HepG2 (cell line): ENCODE measurements around the gene TATDN3. TPM values are rescaled to one million over a fixed set of nuclear protein-coding genes. Genes with fewer than 3 reads are reported as not detected.

ENCODE experiments used
- ATAC-seq: fragments of 200-7000 bp; cut with Tn5 transposase; 3 replicates; pipeline ENCODE4 v1.9.1; 2020; ENCODE audit warnings: mild to moderate bottlenecking, moderate library complexity
- BruUV-seq: library from RNA; stranded (reverse); fragments of 400-500 nt; replicated peaks from 2 replicates; lab custom pipeline; 2021; lab: Mats Ljungman, UMichigan
- CTCF ChIA-PET: fragments of 300-600 bp; formaldehyde crosslinking; extraction: SDS; loops from one replicate; lab custom pipeline; 2021; ENCODE audit warnings: low total read pairs, inconsistent platforms, low intra/inter-chr PET ratio; lab: Yijun Ruan, JAX
- POLR2A ChIA-PET: fragments of 350-600 bp; sonication (Branson Sonifier 250); formaldehyde crosslinking; loops from one replicate; lab custom pipeline; 2020; ENCODE audit warnings: antibody characterized with exemption, inconsistent platforms; lab: Yijun Ruan, JAX
- DNase-seq: peaks from one replicate; pipeline ENCODE4 v3.0.0-alpha.2; 2015; ENCODE audit warnings: low spot score
- FAIRE-seq: peaks from 3 replicates; lab custom pipeline; 2011; peaks lifted over from hg19 to GRCh38; lab: Jason Lieb, UNC
- H2AFZ ChIP-seq: one replicate; pipeline ENCODE4 v1.6.1; 2011; ENCODE audit warnings: low read length, inconsistent platforms
- H3K27ac ChIP-seq: fragments of 300-600 bp; 3 replicates; pipeline ENCODE4 v1.8.0; 2011; ENCODE audit warnings: mixed run types, mild to moderate bottlenecking, mixed read lengths, low read length, inconsistent platforms; ENCODE audit not compliant: insufficient read depth; ENCODE audit errors: extremely low read length
- H3K27me3 ChIP-seq, 2 experiments: fragments of 200-600 bp in 1 of 2; 2 replicates in 1 of 2; 3 replicates in 1 of 2; pipeline versions ENCODE4 v1.6.0 to v1.8.0; 2011; ENCODE audit warnings: low read length in 2 of 2, mild to moderate bottlenecking in 2 of 2, moderate library complexity in 2 of 2, inconsistent platforms in 1 of 2; ENCODE audit not compliant: insufficient read depth in 2 of 2, control insufficient read depth in 1 of 2
- H3K36me3 ChIP-seq, 2 experiments: fragments of 200-600 bp in 1 of 2; replicated peaks in 1 of 2; 2 replicates in 1 of 2; 3 replicates in 1 of 2; pipeline versions ENCODE4 v1.5.1 to v1.8.0; 2011; ENCODE audit warnings: low read length in 2 of 2, inconsistent platforms in 1 of 2; ENCODE audit not compliant: insufficient read depth in 2 of 2, control insufficient read depth in 1 of 2
- H3K4me1 ChIP-seq: 2 replicates; pipeline ENCODE4 v1.5.1; 2012; ENCODE audit warnings: low read length, inconsistent platforms; ENCODE audit not compliant: insufficient read depth
- H3K4me2 ChIP-seq: 2 replicates; pipeline ENCODE4 v1.6.0; 2011; ENCODE audit warnings: low read depth, low read length, inconsistent platforms
- H3K4me3 ChIP-seq, 3 experiments: fragments of 200-600 bp in 1 of 3; sonication (generic), shearing (Covaris generic) in 1 of 3; replicated peaks in 1 of 3; 2 replicates each; pipeline ENCODE4 v1.5.1; 2011 to 2016; ENCODE audit warnings: low read length in 3 of 3, inconsistent platforms in 2 of 3, low read depth in 2 of 3, mild to moderate bottlenecking in 2 of 3, control low read depth in 1 of 3, mixed read lengths in 1 of 3; ENCODE audit not compliant: insufficient read depth in 1 of 3
- H3K79me2 ChIP-seq: one replicate; pipeline ENCODE4 v1.6.1; 2011; ENCODE audit warnings: low read length, inconsistent platforms; ENCODE audit not compliant: insufficient read depth
- H3K9ac ChIP-seq: 2 replicates; pipeline ENCODE4 v1.6.0; 2011; ENCODE audit warnings: mild to moderate bottlenecking, low read depth, low read length, inconsistent platforms; ENCODE audit not compliant: insufficient read depth
- H3K9me3 ChIP-seq: 2 replicates; pipeline ENCODE4 v1.5.1; 2012; ENCODE audit warnings: mild to moderate bottlenecking, low read length
- H4K20me1 ChIP-seq: 2 replicates; pipeline ENCODE4 v1.6.0; 2011; ENCODE audit warnings: inconsistent platforms, mild to moderate bottlenecking, low read length, moderate library complexity; ENCODE audit not compliant: insufficient read depth
- AGO2 ChIP-seq: fragments of 200-400 bp; formaldehyde crosslinking; optimal IDR thresholded peaks from 2 replicates; pipeline ENCODE3; 2017; ENCODE audit warnings: mild to moderate bottlenecking, low read depth, low read length, moderate library complexity
- AKAP8 ChIP-seq: sonication (generic); formaldehyde crosslinking; IDR thresholded peaks from 2 replicates; pipeline ENCODE4 v1.5.1; 2020; ENCODE audit warnings: mild to moderate bottlenecking, missing genetic modification reagents
- CENPX ChIP-seq: sonication (generic); formaldehyde crosslinking; IDR thresholded peaks from 2 replicates; pipeline ENCODE4 v1.9.0; 2021; ENCODE audit warnings: mild to moderate bottlenecking, missing genetic modification reagents, moderate library complexity
- CSRNP1 ChIP-seq: sonication (generic); formaldehyde crosslinking; IDR thresholded peaks from 2 replicates; pipeline ENCODE4 v1.8.1; 2023; ENCODE audit warnings: mild to moderate bottlenecking, missing genetic modification reagents
- FOSL2 ChIP-seq: sonication (generic); formaldehyde crosslinking; IDR thresholded peaks from 2 replicates; pipeline ENCODE4 v1.4.0; 2020; ENCODE audit warnings: missing genetic modification reagents
- HNF4G ChIP-seq, 2 experiments: sonication (generic) in 1 of 2; formaldehyde crosslinking in 1 of 2; IDR thresholded peaks; 2 replicates each; pipeline versions ENCODE4 v1.4.0 to v1.6.1; 2011 to 2020; ENCODE audit warnings: borderline replicate concordance in 2 of 2, low read depth in 2 of 2, mild to moderate bottlenecking in 2 of 2, low read length in 1 of 2, missing genetic modification reagents in 1 of 2, moderate library complexity in 1 of 2
- KLF12 ChIP-seq: sonication (generic); formaldehyde crosslinking; IDR thresholded peaks from 2 replicates; pipeline ENCODE4 v1.4.0; 2020; ENCODE audit warnings: missing genetic modification reagents, borderline replicate concordance
- NBN ChIP-seq: fragments of 450-650 bp; conservative IDR thresholded peaks from 2 replicates; pipeline ENCODE4 v1.6.1; 2017
- POLR2AphosphoS5 ChIP-seq: IDR thresholded peaks from 2 replicates; pipeline ENCODE4 v1.6.1; 2012; ENCODE audit warnings: low read depth, low read length
- RFX5 ChIP-seq: IDR thresholded peaks from 2 replicates; pipeline ENCODE4 v1.6.1; 2011; ENCODE audit warnings: low read depth, low read length, improper control_type of control experiment
- SIN3A ChIP-seq: IDR thresholded peaks from 2 replicates; pipeline ENCODE4 v1.6.1; 2011; ENCODE audit warnings: low read depth, mild to moderate bottlenecking, control low read depth, low read length, borderline replicate concordance
- SPEN ChIP-seq: sonication (generic); formaldehyde crosslinking; IDR thresholded peaks from 2 replicates; pipeline ENCODE4 v1.5.1; 2020; ENCODE audit warnings: low read depth, mild to moderate bottlenecking, missing genetic modification reagents
- ZNF501 ChIP-seq: sonication (generic); formaldehyde crosslinking; IDR thresholded peaks from 2 replicates; pipeline ENCODE4 v1.5.1; 2020; ENCODE audit warnings: mild to moderate bottlenecking, moderate library complexity, missing genetic modification reagents
- WGBS: methylation state at CpG from one replicate; pipeline ENCODE4 v1.1.6; 2017; ENCODE audit warnings: low lambda C conversion rate; 5-methylcytosine and 5-hydroxymethylcytosine counted together
- in situ Hi-C: cut with HindIII; loops from 2 replicates; pipeline ENCODE4 v1.10.0; 2017; ENCODE audit warnings: low pct_unique_long_range_greater_than_20kb; ENCODE audit not compliant: extremely low pct_ligation_motif_present
- intact Hi-C: fragments of 100-400 bp; cut with micrococcal nuclease; formaldehyde crosslinking; loops from one replicate; pipeline ENCODE4 v1.10.0; 2022; ENCODE audit not compliant: unreplicated experiment
- polyA plus RNA-seq, 8 experiments: library from polyadenylated mRNA; depleted of rRNA in 3 of 8; stranded (reverse) in 7 of 8; unstranded in 1 of 8; fragments of >200 nt; fragmentation: Illumina TruSeq in 4 of 8; extraction: Trizol in 4 of 8; gene quantifications; 2 replicates each; pipeline versions ENCODE4 v1.2.1 to v1.2.3, GENCODE V29; 2011 to 2016; ENCODE audit warnings: low read depth in 4 of 8, missing spikeins in 1 of 8, mixed read lengths in 1 of 8; ENCODE audit not compliant: insufficient read depth in 1 of 8
- total RNA-seq, 5 experiments: library from RNA; depleted of rRNA; stranded (reverse); fragments of >200 nt; fragmentation: Illumina TruSeq; extraction: Trizol; gene quantifications; 2 replicates each; pipeline ENCODE4 v1.2.3, GENCODE V29; 2016; ENCODE audit warnings: low read depth in 1 of 5
- TF ChIP-seq, protein P1 (sequence below): sonication (generic); formaldehyde crosslinking; IDR thresholded peaks from 2 replicates; pipeline ENCODE4 v1.4.0; 2020; ENCODE audit warnings: mild to moderate bottlenecking, missing genetic modification reagents

Gene TATDN3
- total and polyA plus RNA-seq, 2 of the 13 experiments (the other 11 are each of a cell fraction or from before 2014, with no cell fraction given): 7.3 to 8.6 TPM

DNA sequence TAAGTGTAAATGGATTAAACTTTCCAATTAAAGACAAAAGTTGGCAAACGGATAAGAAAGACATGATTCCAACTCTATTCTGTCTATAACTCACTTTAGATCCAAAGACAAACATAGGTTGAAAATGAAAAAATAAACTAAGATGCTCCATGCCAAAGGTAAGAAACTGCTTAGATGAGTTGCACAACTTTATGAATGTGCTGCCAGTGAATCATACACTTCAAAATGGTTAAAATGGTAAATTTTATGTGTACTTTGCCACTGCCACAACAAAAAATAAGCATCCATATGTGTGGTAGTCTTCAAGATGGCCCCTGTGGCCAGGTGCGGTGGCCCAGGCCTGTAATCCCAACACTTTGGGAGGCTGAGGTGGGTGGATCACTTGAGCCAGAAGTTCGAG is 45.1 kb upstream of the TATDN3 start:
- DNase-seq (no peak), ATAC-seq (no peak), FAIRE-seq (no peak)
- Histone ChIP-seq H3K4me2 (no peak overlapping the region), H3K36me3 (peaks cover 0 to 3% of the 10 kb centered on the region in 2 experiments; a peak in 2 of 5 replicates), H3K27me3 (no peaks in the 10 kb centered on the region), H4K20me1 (peaks cover 6% of the 10 kb centered on the region; the same call in 1 of the 2 replicates), H3K4me1 (peaks cover 29% of the 10 kb centered on the region), H3K27ac (no peak overlapping the region), H3K9ac (no peak overlapping the region), H3K4me3 (no peak overlapping the region), H3K79me2 (peaks cover 10% of the 10 kb centered on the region), H3K9me3 (no peaks in the 10 kb centered on the region), H2AFZ (no peak overlapping the region)
- 94% methylated on average over 3 of the region's 3 CpGs for WGBS
- BruUV-seq: no TSS peak
- ChIA-PET POLR2A (no interaction called here), CTCF (no interaction called here)
- intact Hi-C loops: no loop called here
- in situ Hi-C loops: no loop called here
- TF ChIP-seq KLF12 (CRISPR knock-in tag) (no peak), AGO2 (no peak), FOSL2 (CRISPR knock-in tag) (no peak), AKAP8 (no peak), NBN (no peak), SIN3A (no peak), CENPX (CRISPR knock-in tag) (no peak), RFX5 (no peak), SPEN (no peak), HNF4G (IDR thresholded peaks at IDR 0.05; ENCODE audit: borderline replicate concordance, low read depth, low read length) (no peak), HNF4G (CRISPR knock-in tag; IDR thresholded peaks at IDR 0.05; ENCODE audit: borderline replicate concordance, low read depth) (no peak), ZNF501 (no peak), CSRNP1 (no peak), POLR2AphosphoS5 (no peak)
- TF ChIP-seq, protein P1, sequence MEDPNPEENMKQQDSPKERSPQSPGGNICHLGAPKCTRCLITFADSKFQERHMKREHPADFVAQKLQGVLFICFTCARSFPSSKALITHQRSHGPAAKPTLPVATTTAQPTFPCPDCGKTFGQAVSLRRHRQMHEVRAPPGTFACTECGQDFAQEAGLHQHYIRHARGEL: no peak
